ENCODE data around the gene TBC1D16. TPM values are rescaled to one million over a fixed set of nuclear protein-coding genes. Genes with fewer than 3 reads are reported as not detected.

Gene TBC1D16
- total RNA-seq, 1 donor: 37.8 TPM

DNA sequence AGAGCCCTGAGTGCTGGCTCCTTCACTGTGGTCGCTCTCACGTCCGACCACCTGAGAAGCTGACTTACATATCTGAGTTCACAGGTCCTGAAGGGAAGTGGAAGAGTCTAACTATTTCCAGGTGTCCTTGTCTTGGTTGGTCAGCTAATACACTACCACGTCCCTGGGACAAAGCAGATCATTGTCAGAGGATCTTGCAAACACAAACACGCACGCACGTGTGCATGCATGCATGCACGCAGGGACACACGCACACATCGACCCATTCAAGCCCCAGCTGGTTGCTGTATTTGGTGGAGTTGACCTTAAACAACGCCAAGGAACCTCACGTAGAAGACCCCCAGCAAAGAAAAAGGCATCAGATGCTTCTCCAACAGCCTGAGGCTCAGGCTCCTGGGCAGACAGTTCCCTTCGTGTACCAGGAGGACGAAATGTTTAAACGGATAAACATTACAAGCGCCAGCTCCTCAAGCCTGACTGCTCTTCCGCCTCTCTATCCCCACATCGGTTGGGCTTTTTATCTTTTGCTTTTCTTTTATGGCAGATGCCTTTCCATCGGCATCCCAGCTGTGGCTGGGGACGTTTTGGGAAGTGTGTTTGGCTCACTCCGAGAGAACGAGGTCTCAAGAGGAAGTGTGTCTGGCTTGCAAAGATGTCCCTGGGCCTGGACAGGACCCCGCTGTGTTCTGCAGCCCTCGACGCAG lies 95.8 kb downstream of the TBC1D16 start:
- DNase-seq (ENCODE audit: low read depth): no peak
- TF ChIP-seq, protein P1, sequence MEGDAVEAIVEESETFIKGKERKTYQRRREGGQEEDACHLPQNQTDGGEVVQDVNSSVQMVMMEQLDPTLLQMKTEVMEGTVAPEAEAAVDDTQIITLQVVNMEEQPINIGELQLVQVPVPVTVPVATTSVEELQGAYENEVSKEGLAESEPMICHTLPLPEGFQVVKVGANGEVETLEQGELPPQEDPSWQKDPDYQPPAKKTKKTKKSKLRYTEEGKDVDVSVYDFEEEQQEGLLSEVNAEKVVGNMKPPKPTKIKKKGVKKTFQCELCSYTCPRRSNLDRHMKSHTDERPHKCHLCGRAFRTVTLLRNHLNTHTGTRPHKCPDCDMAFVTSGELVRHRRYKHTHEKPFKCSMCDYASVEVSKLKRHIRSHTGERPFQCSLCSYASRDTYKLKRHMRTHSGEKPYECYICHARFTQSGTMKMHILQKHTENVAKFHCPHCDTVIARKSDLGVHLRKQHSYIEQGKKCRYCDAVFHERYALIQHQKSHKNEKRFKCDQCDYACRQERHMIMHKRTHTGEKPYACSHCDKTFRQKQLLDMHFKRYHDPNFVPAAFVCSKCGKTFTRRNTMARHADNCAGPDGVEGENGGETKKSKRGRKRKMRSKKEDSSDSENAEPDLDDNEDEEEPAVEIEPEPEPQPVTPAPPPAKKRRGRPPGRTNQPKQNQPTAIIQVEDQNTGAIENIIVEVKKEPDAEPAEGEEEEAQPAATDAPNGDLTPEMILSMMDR (IDR thresholded peaks at IDR 0.05; ENCODE audit: insufficient read depth, low read length): no peak
- no peak overlapping the region for H3K4me3 ChIP-seq (ENCODE audit: low read depth, low read length)

DNA sequence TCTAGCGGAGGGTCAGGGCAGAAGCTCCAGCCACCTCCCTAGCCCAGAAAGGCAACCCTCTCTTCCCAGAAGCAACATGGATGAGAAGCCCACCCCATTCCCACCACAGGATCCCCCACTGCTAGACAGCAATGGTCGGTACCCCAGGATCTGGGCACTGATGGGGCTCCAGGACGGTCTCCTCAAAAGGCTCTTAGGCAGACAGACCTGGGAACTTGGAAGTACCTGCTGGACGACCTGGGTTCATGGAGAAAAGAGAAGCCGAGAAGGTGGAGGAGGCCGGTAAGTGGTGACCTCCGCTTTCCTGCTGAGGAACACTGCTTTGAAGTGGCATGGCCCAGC lies 96.6 kb downstream of the TBC1D16 start:
- no peak overlapping the region for H3K4me3 ChIP-seq (ENCODE audit: low read depth, low read length)
- TF ChIP-seq, protein P1 (IDR thresholded peaks at IDR 0.05; ENCODE audit: insufficient read depth, low read length): no peak
- no peak for DNase-seq (ENCODE audit: low read depth)

DNA sequence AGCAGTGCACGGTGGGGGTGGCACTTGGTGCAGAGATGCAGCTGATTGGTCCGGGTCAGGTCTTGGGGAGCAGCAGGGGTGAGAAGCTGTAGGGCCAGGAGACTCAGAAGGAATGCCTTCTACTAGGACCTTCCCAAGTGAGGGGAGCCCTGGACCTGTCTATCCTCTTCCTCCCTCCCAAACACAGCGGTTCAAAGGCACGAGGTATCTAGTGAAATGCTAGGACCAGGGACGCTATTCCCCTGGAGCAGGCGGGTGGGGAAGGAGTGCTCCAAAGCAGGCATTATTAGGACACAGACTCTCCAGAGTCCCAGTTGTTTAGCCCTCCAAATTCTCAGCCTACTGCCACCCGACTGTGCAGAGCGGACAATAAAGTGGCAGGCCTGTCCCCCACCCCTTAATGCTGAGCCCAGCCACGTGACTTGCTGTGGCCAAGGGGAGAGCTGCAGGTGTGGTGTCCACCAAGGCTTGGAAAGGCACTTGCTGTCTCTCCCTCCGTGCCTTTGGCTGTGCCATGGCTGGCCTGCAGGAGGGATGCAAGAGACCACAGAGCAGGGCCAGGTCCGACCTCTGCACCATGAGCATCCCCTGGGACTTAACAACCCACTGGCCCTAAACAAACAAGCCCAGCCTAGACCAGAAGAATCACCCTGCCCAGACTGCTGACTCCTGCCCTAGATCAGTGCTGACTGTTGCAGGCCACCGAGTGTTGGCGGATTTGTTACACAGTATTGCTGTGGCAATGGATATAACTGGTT lies 97.2 kb downstream of the TBC1D16 start:
- H3K4me3 ChIP-seq (ENCODE audit: low read depth, low read length): no peak overlapping the region
- DNase-seq (ENCODE audit: low read depth): no peak
- TF ChIP-seq, protein P1 (IDR thresholded peaks at IDR 0.05; ENCODE audit: insufficient read depth, low read length): no peak

DNA sequence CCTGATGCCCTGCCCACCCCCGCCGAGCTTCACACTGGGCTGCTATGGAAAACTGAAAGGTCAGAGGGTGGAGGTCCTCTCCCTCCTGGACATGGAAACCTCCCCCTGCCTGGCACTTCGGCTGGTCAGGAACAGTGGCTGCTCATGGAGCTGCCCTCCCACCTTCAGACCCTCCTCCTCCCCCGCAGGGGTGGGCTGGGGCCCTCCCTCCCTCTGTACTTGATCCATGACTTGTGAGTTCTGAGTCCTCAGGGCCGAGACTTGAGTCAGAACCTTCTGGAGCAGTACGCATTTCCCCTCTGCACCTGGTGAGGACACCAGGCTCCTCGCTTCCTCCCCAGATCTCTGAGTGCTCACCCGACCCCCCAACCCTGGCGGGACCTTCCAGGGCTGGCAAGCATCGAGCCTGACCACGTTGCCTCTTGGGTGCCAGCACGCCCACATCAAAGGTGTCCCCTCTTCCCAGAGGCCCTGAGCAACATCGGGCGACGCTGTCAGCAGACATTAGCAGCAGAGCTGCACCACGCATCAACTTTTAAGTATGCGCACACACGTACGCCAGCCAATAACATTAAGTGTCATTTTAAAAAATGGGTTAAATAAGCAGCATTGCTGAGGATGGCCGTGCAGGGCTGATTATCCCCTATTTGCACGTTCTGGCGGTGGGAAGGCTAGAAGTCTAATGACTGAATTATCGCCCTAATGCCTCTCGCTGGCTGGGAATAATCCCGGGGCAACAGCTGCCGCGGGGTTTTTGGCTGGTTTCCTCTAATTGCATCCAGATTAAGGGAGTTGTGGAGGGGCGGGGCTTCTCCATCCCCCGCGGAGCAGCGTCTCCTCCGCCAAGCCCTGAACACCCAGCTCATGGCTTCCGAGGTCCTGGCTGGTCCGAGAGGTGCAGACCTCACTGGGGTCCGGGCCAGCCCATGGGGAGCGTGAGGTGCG lies 98.0 kb downstream of the TBC1D16 start:
- no peak overlapping the region for H3K4me3 ChIP-seq (ENCODE audit: low read depth, low read length)
- no peak for DNase-seq (ENCODE audit: low read depth)
- TF ChIP-seq, protein P1 (IDR thresholded peaks at IDR 0.05; ENCODE audit: insufficient read depth, low read length): no peak

DNA sequence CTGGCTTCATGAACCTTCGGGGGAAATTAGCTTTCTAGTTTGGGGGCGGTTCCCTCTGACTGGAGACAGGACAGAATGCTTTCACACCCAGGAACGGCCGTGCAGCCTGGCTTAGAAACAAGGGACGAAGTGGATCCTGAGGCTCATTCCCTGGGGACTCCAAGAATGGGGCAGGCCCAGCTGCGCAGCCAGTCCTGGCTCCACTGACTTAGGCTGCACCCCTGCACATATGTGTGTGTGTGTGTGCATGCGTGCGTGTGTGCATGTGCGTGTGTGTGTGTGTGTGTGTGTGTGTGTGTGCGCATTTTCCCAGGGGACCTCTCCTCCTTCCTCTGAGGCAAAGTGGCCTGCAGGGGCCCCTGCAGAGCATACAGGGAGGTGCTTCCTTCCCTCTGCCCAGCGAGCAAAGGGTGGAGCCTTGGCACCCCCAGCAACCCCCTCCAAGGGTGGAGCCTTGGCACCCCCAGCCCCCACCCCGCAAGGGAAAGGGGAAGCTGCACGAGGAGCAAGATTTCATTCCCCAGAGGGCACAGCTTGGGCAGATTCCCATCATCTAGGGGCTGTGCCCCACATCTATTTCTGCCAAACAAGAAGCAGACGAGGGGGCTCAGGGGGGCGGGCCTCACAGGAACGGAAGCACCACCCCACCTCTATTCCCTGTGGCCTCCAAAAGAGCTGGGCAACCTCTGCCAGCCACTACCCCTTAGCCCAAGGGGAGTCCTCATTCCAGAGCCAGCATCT lies 98.9 kb downstream of the TBC1D16 start:
- TF ChIP-seq, protein P1 (IDR thresholded peaks at IDR 0.05; ENCODE audit: insufficient read depth, low read length): no peak
- H3K4me3 ChIP-seq (ENCODE audit: low read depth, low read length): no peak overlapping the region
- DNase-seq (ENCODE audit: low read depth): no peak

DNA sequence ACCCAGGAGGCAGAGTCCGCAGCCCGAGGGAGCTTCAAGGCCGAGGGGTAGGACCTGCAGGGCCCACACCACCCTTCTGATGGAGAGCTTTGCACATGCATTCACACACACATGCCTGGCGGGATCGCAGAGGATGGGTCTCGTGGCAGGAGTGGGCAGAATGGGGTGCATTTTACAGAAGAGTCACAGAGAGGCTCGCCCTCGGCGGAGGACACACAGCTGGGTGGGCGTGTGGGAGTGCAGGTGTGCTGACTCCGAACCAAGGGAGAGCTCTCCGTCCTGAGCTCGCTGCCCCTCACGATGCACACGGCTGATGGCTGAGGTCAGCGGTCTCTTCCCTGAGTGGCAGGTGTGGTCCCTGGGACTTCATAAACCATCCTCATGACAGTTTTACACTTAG lies 99.6 kb downstream of the TBC1D16 start:
- DNase-seq (ENCODE audit: low read depth): no peak
- H3K4me3 ChIP-seq (ENCODE audit: low read depth, low read length): no peak overlapping the region

More for the DNA sequence above, 99.6 kb downstream of the TBC1D16 start:
- TF ChIP-seq, protein P1 (IDR thresholded peaks at IDR 0.05; ENCODE audit: insufficient read depth, low read length): no peak

Measured in fibroblast of the aortic adventitia (primary cell).